Lung (tissue), 12 donors: ENCODE results near the gene LIMCH1. TPM values are rescaled to one million over a fixed set of nuclear protein-coding genes. Genes with fewer than 3 reads are reported as not detected.
A peak's percentile ranks its signal among the peaks of the same experiment; 100 is the strongest.

Experiments used
- ATAC-seq: fragments of 200-7000 bp; cut with Tn5 transposase; one replicate; pipeline ENCODE4 v1.9.1; 2020; ENCODE audit warnings: moderate number of reproducible peaks; ENCODE audit not compliant: insufficient read depth, low FRiP score
- DNase-seq, 3 donors: peaks; one replicate each; pipeline ENCODE4 v3.0.0-alpha.2; 2013 to 2017
- H3K27ac ChIP-seq, 2 donors: one replicate each; pipeline ENCODE4 v1.5.1; 2013; ENCODE audit warnings: mild to moderate bottlenecking in 2 of 2, moderate library complexity in 2 of 2, control low read depth in 1 of 2, inconsistent platforms in 1 of 2, low read depth in 1 of 2, low read length in 1 of 2
- H3K27me3 ChIP-seq, 3 donors: one replicate each; pipeline ENCODE4 v1.5.1; 2013; ENCODE audit warnings: low read length in 2 of 3; ENCODE audit not compliant: control insufficient read depth in 3 of 3, insufficient read depth in 3 of 3
- H3K36me3 ChIP-seq, 4 donors: one replicate each; pipeline ENCODE4 v1.5.1; 2013; ENCODE audit warnings: low read length in 4 of 4, mild to moderate bottlenecking in 1 of 4, moderate library complexity in 1 of 4; ENCODE audit not compliant: control insufficient read depth in 4 of 4, insufficient read depth in 4 of 4
- H3K4me1 ChIP-seq, 5 donors: one replicate each; pipeline ENCODE4 v1.5.1; 2013; ENCODE audit warnings: low read length in 5 of 5, mild to moderate bottlenecking in 2 of 5, moderate library complexity in 1 of 5; ENCODE audit not compliant: control insufficient read depth in 5 of 5, insufficient read depth in 5 of 5
- H3K4me3 ChIP-seq: one replicate; pipeline ENCODE4 v1.5.1; 2013; ENCODE audit warnings: mild to moderate bottlenecking, control low read depth, moderate library complexity
- H3K9ac ChIP-seq, 2 donors: one replicate each; pipeline ENCODE4 v1.5.1; 2013; ENCODE audit warnings: low read length in 2 of 2, control low read depth in 1 of 2; ENCODE audit not compliant: insufficient read depth in 1 of 2
- H3K9me3 ChIP-seq, 4 donors: one replicate each; pipeline ENCODE4 v1.5.1; 2013; ENCODE audit warnings: low read length in 3 of 4, mild to moderate bottlenecking in 1 of 4, moderate library complexity in 1 of 4; ENCODE audit not compliant: control insufficient read depth in 4 of 4, insufficient read depth in 3 of 4
- WGBS, 2 donors: extraction: QIAGEN DNeasy Blood & Tissue Kit; methylation state at CpG; one replicate each; pipeline ENCODE4 v1.1.7; 2013; 5-methylcytosine and 5-hydroxymethylcytosine counted together
- polyA plus RNA-seq, 2 donors: library from polyadenylated mRNA; stranded (reverse); fragments of 200-250 nt; gene quantifications; one replicate each; pipeline ENCODE4 v1.2.1, GENCODE V29; 2013
- total RNA-seq, 2 donors: library from RNA; depleted of rRNA in 1 of 2; stranded (reverse); fragments of >200 nt in 1 of 2; gene quantifications; one replicate each; pipeline ENCODE4 v1.2.1, GENCODE V29; 2014 to 2021
- TF ChIP-seq, protein P1 (sequence below): IDR thresholded peaks from 2 replicates; pipeline ENCODE4 v1.5.1; 2012; ENCODE audit warnings: mild to moderate bottlenecking; ENCODE audit errors: control extremely low read depth, extremely low read depth
- donor health status: control.
- donor health status: control.
- donor health status: Bipolar disorder and iron deficiency.
- donor health status: healthy.
- donor health status: DM: yes; HTN: yes; CAD: no.

Gene LIMCH1
- total and polyA plus RNA-seq, 4 donors, result 43.4 to 299 (median 128) TPM

GRCh38 chr4:41660352-41660751 lies 122.4 kb downstream of the LIMCH1 start:
- peaks cover 0 to 2% (median 0%) of the 10 kb centered on the region in 4 donors for H3K9me3 ChIP-seq
- TF ChIP-seq, protein P1, sequence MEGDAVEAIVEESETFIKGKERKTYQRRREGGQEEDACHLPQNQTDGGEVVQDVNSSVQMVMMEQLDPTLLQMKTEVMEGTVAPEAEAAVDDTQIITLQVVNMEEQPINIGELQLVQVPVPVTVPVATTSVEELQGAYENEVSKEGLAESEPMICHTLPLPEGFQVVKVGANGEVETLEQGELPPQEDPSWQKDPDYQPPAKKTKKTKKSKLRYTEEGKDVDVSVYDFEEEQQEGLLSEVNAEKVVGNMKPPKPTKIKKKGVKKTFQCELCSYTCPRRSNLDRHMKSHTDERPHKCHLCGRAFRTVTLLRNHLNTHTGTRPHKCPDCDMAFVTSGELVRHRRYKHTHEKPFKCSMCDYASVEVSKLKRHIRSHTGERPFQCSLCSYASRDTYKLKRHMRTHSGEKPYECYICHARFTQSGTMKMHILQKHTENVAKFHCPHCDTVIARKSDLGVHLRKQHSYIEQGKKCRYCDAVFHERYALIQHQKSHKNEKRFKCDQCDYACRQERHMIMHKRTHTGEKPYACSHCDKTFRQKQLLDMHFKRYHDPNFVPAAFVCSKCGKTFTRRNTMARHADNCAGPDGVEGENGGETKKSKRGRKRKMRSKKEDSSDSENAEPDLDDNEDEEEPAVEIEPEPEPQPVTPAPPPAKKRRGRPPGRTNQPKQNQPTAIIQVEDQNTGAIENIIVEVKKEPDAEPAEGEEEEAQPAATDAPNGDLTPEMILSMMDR, result no peak
- no peak overlapping the region for H3K9ac ChIP-seq
- ATAC-seq, result no peak
- peaks cover 0 to 33% (median 13%) of the 10 kb centered on the region in 5 donors for H3K4me1 ChIP-seq
- H3K27me3 ChIP-seq, result no peaks in the 10 kb centered on the region
- no peak overlapping the region for H3K27ac ChIP-seq
- peaks cover 0 to 23% (median 12%) of the 10 kb centered on the region in 4 donors for H3K36me3 ChIP-seq
- H3K4me3 ChIP-seq, result no peak overlapping the region
- no peak for DNase-seq
- 89 to 92% methylated on average over 3 of the region's 3 CpGs for WGBS, 2 donors

GRCh38 chr4:41661442-41662076 lies 123.6 kb downstream of the LIMCH1 start:
- no peak overlapping the region for H3K27ac ChIP-seq
- WGBS, 2 donors, result 52 to 56% methylated on average over 7 of the region's 7 CpGs
- peaks cover 3 to 24% (median 9%) of the 10 kb centered on the region in 4 donors for H3K36me3 ChIP-seq
- H3K9me3 ChIP-seq, result no peaks in the 10 kb centered on the region
- H3K9ac ChIP-seq, result no peak overlapping the region
- no peaks in the 10 kb centered on the region for H3K27me3 ChIP-seq
- TF ChIP-seq, protein P1, result peak; percentile 75
- ATAC-seq, result peak; percentile 60
- peaks cover 0 to 25% (median 8%) of the 10 kb centered on the region in 5 donors for H3K4me1 ChIP-seq
- peak; percentile 79 to 86 (median 84) for DNase-seq
- H3K4me3 ChIP-seq, result no peak overlapping the region

GRCh38 chr4:41665636-41666207 lies 127.8 kb downstream of the LIMCH1 start:
- H3K4me1 ChIP-seq, result peaks cover 0 to 10% (median 0%) of the 10 kb centered on the region in 5 donors
- no peak overlapping the region for H3K27ac ChIP-seq
- DNase-seq, result peak in 2 of 3 donors; percentile 70 to 77
- no peaks in the 10 kb centered on the region for H3K27me3 ChIP-seq
- H3K9ac ChIP-seq, result no peak overlapping the region
- WGBS, 2 donors, result 81 to 83% methylated on average over 3 of the region's 3 CpGs
- TF ChIP-seq, protein P1, result no peak
- H3K9me3 ChIP-seq, result no peaks in the 10 kb centered on the region
- H3K36me3 ChIP-seq, result peaks cover 9 to 36% (median 15%) of the 10 kb centered on the region in 4 donors
- no peak for ATAC-seq
- H3K4me3 ChIP-seq, result no peak overlapping the region
